NCI-H1930 (cell line): Measurements from ENCODE around the gene ARR3.
A peak's percentile ranks its signal among the peaks of the same experiment; 100 is the strongest.
"Not testable (repeated sequence)": the region's sequence is repeated elsewhere in the genome, so short reads cannot be mapped to it uniquely, and the experiment has no call there.

Experiments
- DNase-seq, 2 experiments: peaks; one replicate each; lab custom pipeline; 2025; lab: John Stamatoyannopoulos, UW

Gene ARR3

DNA sequence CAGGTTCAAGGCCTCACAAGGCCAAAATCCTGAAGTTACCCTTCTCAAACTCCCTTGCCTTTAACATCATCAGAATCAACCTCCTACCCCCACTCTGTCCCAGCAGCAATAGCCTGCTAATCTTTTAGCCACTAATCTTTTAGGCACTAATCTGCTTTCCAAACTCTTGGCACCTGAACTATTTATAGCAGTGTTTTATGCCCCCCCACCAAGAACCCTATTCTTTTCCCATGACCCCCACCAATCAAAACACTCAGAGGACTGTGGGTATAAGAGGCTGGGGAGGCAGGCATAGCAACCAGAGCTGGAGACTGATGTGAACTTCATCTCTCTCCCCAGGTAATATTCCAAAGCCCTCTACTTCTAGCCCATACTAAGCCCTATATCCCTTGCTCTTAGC, at the start of gene ARR3:
Gene ARR3, plus strand, starts transcription at position 301 of the 400 bp plus-strand sequence. CDS start 1,052 bp downstream, outside the sequence.
- no peak for DNase-seq

- DNase-seq, result peak in 1 of 2 experiments; percentile 10
Observed at GRCh38 chrX:70219938-70220764, 48.0 kb upstream of the ARR3 start.

- no peak for DNase-seq
Observed at GRCh38 chrX:70226048-70226447, 42.1 kb upstream of the ARR3 start.

DNA sequence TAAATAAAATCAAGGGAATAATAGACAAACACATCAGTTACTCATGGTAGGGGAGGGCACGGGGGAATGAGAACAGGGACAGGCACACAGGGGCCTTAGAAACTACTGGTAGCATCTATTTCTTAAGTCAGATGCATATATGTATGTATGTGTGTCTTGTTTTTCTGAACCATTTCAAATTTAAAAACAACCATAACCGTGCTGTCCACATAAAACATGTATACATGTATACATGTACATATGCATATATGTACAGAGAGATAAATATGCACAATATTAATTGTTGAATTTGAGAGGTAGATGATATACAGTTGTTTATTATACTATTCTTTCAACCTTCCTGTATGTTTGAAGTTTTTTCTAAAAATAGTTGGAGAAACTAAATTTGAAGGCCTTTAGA, 41.4 kb upstream of the ARR3 start:
- no peak for DNase-seq

DNA sequence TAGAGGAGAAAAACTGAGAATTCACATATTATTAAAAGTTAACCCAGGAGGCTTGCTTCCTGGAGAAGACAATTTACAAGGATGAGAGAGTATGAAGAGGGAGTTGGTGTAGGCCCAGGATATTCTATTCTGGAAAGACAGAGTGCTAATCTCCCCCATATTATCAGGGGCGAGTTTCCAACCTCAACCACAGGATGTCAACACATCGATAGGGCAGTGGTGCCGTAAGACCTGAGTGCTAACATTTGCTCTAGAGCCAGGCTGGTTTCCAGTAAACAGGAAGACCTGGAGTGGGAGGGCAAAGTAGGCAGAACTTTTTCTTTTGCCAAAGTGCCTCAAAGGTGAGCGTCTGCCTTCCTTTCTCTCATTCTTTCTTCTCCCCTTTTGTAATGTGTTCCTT, 36.5 kb upstream of the ARR3 start:
- no peak for DNase-seq

DNA sequence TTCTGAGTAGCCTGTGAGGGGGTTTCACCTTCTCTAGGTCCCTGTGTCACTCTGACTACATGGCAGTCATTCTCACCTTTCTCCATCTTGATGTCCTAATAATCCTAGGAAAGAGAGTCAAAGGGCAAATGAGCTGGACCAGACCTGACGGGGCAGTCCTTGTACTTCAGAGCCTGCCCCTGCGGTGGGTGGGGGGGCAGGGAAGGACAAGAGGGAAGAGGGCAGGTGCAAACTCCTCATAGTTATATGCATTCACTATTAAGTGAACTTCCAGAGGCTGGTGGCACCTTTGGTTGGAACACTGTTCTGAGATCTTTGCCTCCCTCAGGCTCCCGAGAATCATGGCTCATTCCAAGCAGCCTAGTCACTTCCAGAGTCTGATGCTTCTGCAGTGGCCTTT, 33.8 kb upstream of the ARR3 start, which contains the start of gene AWAT1:
Gene AWAT1, plus strand, starts transcription at position 301 of the 400 bp plus-strand sequence. Its CDS starts 41 bp downstream, at position 342.
- DNase-seq, result no peak

GRCh38 chrX:70240751-70241150, 27.4 kb upstream of the ARR3 start:
- no peak for DNase-seq

GRCh38 chrX:70241501-70241900, 26.6 kb upstream of the ARR3 start:
- DNase-seq, result no peak

GRCh38 chrX:70243601-70244000, 24.5 kb upstream of the ARR3 start:
- not testable (repeated sequence) for DNase-seq

DNA sequence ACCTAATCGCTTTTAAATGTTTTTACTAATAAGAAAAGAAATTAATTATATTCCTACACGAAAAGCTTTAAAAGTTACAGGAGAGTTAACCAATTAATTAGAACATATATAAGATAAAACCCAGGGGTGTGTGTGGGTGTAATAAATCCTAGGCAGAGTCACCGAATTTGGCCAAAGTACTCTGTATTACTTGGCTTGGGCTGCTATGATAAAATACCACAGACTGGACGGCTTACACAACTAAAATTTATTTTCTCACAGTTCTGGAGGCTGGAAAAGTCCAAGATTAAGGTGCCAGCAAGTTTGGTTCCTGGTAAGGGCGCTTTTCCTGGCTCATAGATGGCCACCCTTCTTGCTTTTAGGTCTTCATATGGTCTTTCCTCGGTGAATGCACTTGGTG, 23.3 kb upstream of the ARR3 start:
- no peak for DNase-seq

DNA sequence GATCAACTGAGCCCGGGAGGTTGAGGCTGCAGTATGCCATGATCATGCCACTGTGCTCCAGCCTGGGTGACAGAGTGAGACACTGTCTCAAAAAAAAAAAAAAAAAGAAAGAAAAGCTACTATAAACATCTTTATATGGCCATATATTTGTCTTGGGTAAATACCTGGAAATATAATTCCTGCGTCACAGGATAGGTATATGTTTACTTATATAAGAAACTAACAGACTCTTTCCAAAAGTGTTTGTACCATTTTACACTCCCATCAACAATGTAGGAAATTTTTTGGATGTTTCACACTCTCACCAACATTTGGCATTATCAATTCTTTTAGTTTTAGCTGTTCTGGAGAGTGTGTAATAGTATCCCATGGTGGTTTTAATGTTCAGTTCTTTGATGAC, 20.9 kb upstream of the ARR3 start:
- DNase-seq, result no peak

GRCh38 chrX:70252491-70252890, 15.6 kb upstream of the ARR3 start:
- no peak for DNase-seq

DNA sequence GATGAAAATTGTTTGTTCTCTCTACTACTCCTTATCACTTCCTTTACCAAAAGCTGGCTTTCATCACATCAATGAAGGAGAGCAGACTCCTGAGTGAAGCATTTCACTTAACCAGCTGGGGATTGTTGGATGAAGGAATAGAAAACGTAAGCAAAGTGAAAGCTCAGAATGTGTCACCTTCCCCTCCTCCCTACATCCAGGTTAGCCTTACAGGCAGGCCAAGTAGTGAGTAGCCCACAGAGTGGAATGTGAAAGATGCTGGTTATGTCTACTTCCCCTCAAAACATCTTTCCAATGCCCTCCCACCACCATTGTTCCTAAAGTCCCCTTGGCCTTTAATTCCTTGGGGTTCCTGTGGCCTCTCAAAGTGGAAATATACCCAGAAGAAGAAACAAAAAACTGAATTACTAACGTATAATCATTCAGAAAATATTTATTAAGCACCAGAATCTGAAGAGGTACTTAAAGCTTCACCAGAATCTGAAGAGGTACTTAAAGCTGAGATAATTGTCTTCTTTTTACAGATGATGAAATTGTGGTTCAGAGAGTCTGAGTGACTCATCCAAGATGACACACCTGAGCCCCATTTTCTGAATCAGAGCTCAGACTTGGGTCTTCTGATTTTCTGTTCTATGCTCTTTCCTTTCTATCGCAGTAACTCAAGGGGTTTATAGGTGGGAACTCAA, 14.6 kb upstream of the ARR3 start:
- DNase-seq, result no peak

DNA sequence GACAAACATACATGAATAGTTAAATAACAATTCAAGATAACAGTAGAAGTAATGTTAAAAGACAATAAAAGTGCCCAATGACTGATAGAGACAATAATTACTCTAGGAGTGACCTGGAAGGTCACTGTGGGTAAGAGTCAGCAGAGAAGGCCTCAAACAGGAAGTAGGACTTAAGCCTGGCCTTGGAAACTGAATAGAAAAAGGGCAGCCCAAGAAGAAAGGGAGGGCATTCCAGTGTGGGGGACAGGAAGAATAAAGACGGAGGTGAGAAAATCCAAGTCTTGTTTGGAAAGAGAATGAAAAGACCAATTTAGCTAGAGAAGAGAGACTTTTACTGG, 14.1 kb upstream of the ARR3 start:
- no peak for DNase-seq

- DNase-seq, result no peak
Observed at GRCh38 chrX:70254909-70255308, 13.2 kb upstream of the ARR3 start.

DNA sequence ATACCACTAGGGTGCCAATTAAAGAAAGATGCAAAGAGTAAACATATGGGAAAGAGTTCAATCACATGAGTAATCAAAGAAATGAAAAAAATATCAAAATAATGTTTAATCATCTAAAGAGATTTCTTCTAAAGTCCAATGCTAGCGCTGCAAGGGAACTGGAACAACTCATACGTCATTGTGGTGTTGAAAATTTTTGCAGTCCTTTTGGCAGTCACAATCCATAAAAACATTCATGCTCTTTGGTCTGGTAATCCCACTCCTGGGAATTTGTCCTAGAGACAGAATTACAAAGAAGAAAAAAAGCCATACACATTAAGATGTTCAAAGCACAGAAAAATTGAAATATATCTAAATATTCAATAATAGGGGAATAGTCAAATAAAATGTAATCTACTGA, 12.7 kb upstream of the ARR3 start:
- no peak for DNase-seq

- DNase-seq, result no peak
Observed at GRCh38 chrX:70257423-70258288, 10.5 kb upstream of the ARR3 start.

DNA sequence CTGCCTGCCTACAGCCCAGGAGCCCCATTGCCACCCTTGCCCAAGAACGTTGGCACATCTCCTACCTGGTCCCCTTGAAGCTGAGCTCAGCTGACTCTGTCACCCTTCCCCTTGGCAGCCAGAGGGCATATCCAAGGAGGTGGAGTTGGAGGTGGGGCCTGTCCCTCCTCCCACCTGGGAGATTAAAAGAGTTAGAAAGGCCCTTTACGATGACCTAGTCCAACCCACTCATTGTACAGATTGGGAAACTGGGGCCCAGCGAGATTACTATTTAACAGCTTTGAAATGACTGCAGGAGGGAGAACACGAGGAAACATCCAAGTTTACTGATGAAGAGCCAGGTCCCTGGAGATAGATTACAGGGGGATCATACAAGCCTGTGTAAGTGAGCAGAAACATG, 8.0 kb upstream of the ARR3 start, which contains the start of gene P2RY4:
Gene P2RY4, minus strand, starts transcription at position 101 of the 400 bp plus-strand sequence. CDS start 580 bp downstream, outside the sequence.
- no peak for DNase-seq

GRCh38 chrX:70262952-70263567, 5.1 kb upstream of the ARR3 start:
- peak in 1 of 2 experiments; percentile 3 for DNase-seq

- no peak for DNase-seq
Observed at GRCh38 chrX:70264784-70265183, 3.4 kb upstream of the ARR3 start.

- not testable (repeated sequence) for DNase-seq
Observed at GRCh38 chrX:70274029-70274428, 5.9 kb downstream of the ARR3 start.

DNA sequence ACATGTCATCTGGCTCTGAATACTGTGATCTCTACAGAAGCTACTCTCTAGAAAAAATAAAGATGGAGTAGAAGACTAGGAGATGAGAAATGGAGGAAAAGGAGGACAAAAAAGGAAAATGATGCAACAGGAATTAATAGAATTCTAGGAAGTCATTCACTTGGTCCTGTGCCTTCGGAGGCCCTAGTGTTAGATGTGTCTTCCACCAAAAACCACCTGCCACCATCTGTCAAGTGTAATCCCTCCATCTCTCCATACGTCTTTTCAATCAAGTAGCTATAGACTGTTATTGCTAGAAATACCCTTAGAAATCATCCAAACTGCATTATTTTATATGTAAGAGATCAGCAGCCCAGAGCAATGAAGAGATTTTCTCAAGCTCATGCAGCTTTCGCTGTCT, 10.9 kb downstream of the ARR3 start:
- DNase-seq, result no peak
